SJCRH30 (cell line): Measurements from ENCODE around the gene C3orf52. TPM values are rescaled to one million over a fixed set of nuclear protein-coding genes. Genes with fewer than 3 reads are reported as not detected.
"Not testable (repeated sequence)": the region's sequence is repeated elsewhere in the genome, so short reads cannot be mapped to it uniquely, and the experiment has no call there.

Experiments
- DNase-seq, 2 experiments: peaks; one replicate each; pipeline ENCODE4 v3.0.0-alpha.2; 2015 to 2020
- H3K27ac ChIP-seq: fragments of 250-450 bp; sonication (Bioruptor Pico); 2 replicates; pipeline ENCODE4 v1.5.1; 2020; ENCODE audit warnings: mild to moderate bottlenecking, moderate library complexity
- H3K27me3 ChIP-seq: fragments of 250-450 bp; sonication (Bioruptor Pico); 2 replicates; pipeline ENCODE4 v1.5.1; 2020; ENCODE audit warnings: mild to moderate bottlenecking, moderate library complexity
- H3K36me3 ChIP-seq: fragments of 250-450 bp; sonication (Bioruptor Pico); 2 replicates; pipeline ENCODE4 v1.5.1; 2020; ENCODE audit warnings: mild to moderate bottlenecking, moderate library complexity
- H3K4me1 ChIP-seq: fragments of 250-450 bp; sonication (Bioruptor Pico); 2 replicates; pipeline ENCODE4 v1.5.1; 2020; ENCODE audit warnings: mild to moderate bottlenecking, moderate library complexity
- H3K4me3 ChIP-seq: fragments of 250-450 bp; sonication (Bioruptor Pico); 2 replicates; pipeline ENCODE4 v1.5.1; 2020; ENCODE audit warnings: mild to moderate bottlenecking, moderate library complexity
- H3K9me3 ChIP-seq: fragments of 250-450 bp; sonication (Bioruptor Pico); replicated peaks from 2 replicates; pipeline ENCODE4 v1.5.1; 2020; ENCODE audit warnings: mild to moderate bottlenecking, moderate library complexity
- total RNA-seq: library from RNA; depleted of rRNA; stranded (reverse); fragments of >200 nt; shearing (Covaris generic); gene quantifications from 2 replicates; pipeline ENCODE4 v1.2.3, GENCODE V29; 2014; rRNA removed

C3orf52 gene
- total RNA-seq: 13.7 and 15.5 TPM in 2 replicates

GRCh38 chr3:112086076-112086854 lies at the start of gene C3orf52:
Gene C3orf52 (plus strand): TSS chr3:112086389. CDS start chr3:112086408, 19 bp downstream.
- Histone ChIP-seq H3K9me3 (no peaks in the 10 kb centered on the region), H3K36me3 (no peaks in the 10 kb centered on the region), H3K4me1 (peaks cover 29% of the 10 kb centered on the region), H3K4me3 (peak within 1 kb of the TSS; percentile 59), H3K27ac (peak within 1 kb of the TSS; percentile 54), H3K27me3 (no peaks in the 10 kb centered on the region)
- DNase-seq: peak; percentile 69 to 71

- not testable (repeated sequence) for H3K4me3 ChIP-seq, H3K27me3 ChIP-seq, H3K36me3 ChIP-seq, H3K9me3 ChIP-seq, H3K27ac ChIP-seq, DNase-seq
- H3K4me1 ChIP-seq: peaks cover 14% of the 10 kb centered on the region
Observed at GRCh38 chr3:112037194-112037593, 49.0 kb upstream of the C3orf52 start.

GRCh38 chr3:112038863-112039262 lies 47.3 kb upstream of the C3orf52 start:
- H3K27me3 ChIP-seq: no peaks in the 10 kb centered on the region
- peak; percentile 47 to 78 for DNase-seq
- H3K27ac ChIP-seq: no peak overlapping the region
- no peaks in the 10 kb centered on the region for H3K9me3 ChIP-seq
- peaks cover 14% of the 10 kb centered on the region for H3K4me1 ChIP-seq
- no peaks in the 10 kb centered on the region for H3K36me3 ChIP-seq
- no peak overlapping the region for H3K4me3 ChIP-seq

GRCh38 chr3:112041321-112041720 lies 44.9 kb upstream of the C3orf52 start:
- peaks cover 12% of the 10 kb centered on the region for H3K4me1 ChIP-seq
- H3K36me3 ChIP-seq: no peaks in the 10 kb centered on the region
- no peak for DNase-seq
- H3K9me3 ChIP-seq: no peaks in the 10 kb centered on the region
- no peaks in the 10 kb centered on the region for H3K27me3 ChIP-seq
- H3K4me3 ChIP-seq: no peak overlapping the region
- H3K27ac ChIP-seq: no peak overlapping the region

- Histone ChIP-seq H3K27ac (no peak overlapping the region), H3K9me3 (no peaks in the 10 kb centered on the region), H3K4me3 (no peak overlapping the region), H3K27me3 (no peaks in the 10 kb centered on the region), H3K4me1 (peaks cover 12% of the 10 kb centered on the region), H3K36me3 (no peaks in the 10 kb centered on the region)
- peak in 1 of 2 experiments; percentile 16 for DNase-seq
Observed at GRCh38 chr3:112042842-112043280, 43.3 kb upstream of the C3orf52 start.

- DNase-seq: peak; percentile 68 to 93
- Histone ChIP-seq H3K27ac (no peak overlapping the region; the same call in 1 of the 2 replicates), H3K36me3 (no peaks in the 10 kb centered on the region), H3K9me3 (no peaks in the 10 kb centered on the region), H3K4me1 (peaks cover 8% of the 10 kb centered on the region), H3K27me3 (no peaks in the 10 kb centered on the region), H3K4me3 (no peak overlapping the region)
Observed at GRCh38 chr3:112043621-112044201, 42.5 kb upstream of the C3orf52 start.

GRCh38 chr3:112046599-112046998 lies 39.6 kb upstream of the C3orf52 start:
- Histone ChIP-seq H3K27ac (no peak overlapping the region), H3K36me3 (no peaks in the 10 kb centered on the region), H3K4me1 (no peaks in the 10 kb centered on the region), H3K4me3 (no peak overlapping the region), H3K27me3 (no peaks in the 10 kb centered on the region), H3K9me3 (no peaks in the 10 kb centered on the region)
- no peak for DNase-seq

- Histone ChIP-seq H3K9me3 (no peaks in the 10 kb centered on the region), H3K4me3 (no peak overlapping the region), H3K4me1 (no peaks in the 10 kb centered on the region), H3K27ac (no peak overlapping the region), H3K36me3 (no peaks in the 10 kb centered on the region), H3K27me3 (no peaks in the 10 kb centered on the region)
- DNase-seq: no peak
Observed at GRCh38 chr3:112047264-112047663, 38.9 kb upstream of the C3orf52 start.

GRCh38 chr3:112048911-112049310 lies 37.3 kb upstream of the C3orf52 start:
- no peak overlapping the region for H3K27ac ChIP-seq
- no peak overlapping the region for H3K4me3 ChIP-seq
- no peaks in the 10 kb centered on the region for H3K4me1 ChIP-seq
- no peaks in the 10 kb centered on the region for H3K27me3 ChIP-seq
- no peaks in the 10 kb centered on the region for H3K9me3 ChIP-seq
- H3K36me3 ChIP-seq: no peaks in the 10 kb centered on the region
- DNase-seq: no peak

- H3K4me1 ChIP-seq: no peaks in the 10 kb centered on the region
- H3K27ac ChIP-seq: no peak overlapping the region
Observed at GRCh38 chr3:112053229-112053628, 33.0 kb upstream of the C3orf52 start.

GRCh38 chr3:112056451-112056929 lies 29.7 kb upstream of the C3orf52 start:
- H3K9me3 ChIP-seq: no peaks in the 10 kb centered on the region
- H3K36me3 ChIP-seq: no peaks in the 10 kb centered on the region
- H3K27ac ChIP-seq: no peak overlapping the region
- DNase-seq: no peak
- no peak overlapping the region for H3K4me3 ChIP-seq
- no peaks in the 10 kb centered on the region for H3K27me3 ChIP-seq
- H3K4me1 ChIP-seq: peaks cover 7% of the 10 kb centered on the region; the same call in 1 of the 2 replicates

More at GRCh38 chr3:112053229-112053628, 33.0 kb upstream of the C3orf52 start:
- Histone ChIP-seq H3K4me3 (no peak overlapping the region), H3K9me3 (no peaks in the 10 kb centered on the region), H3K27me3 (no peaks in the 10 kb centered on the region), H3K36me3 (no peaks in the 10 kb centered on the region)
- no peak for DNase-seq

- Histone ChIP-seq H3K9me3 (no peaks in the 10 kb centered on the region), H3K4me1 (peaks cover 9% of the 10 kb centered on the region; the same call in 1 of the 2 replicates), H3K27ac (no peak overlapping the region), H3K36me3 (no peaks in the 10 kb centered on the region), H3K4me3 (no peak overlapping the region), H3K27me3 (no peaks in the 10 kb centered on the region)
- DNase-seq: no peak
Observed at GRCh38 chr3:112059497-112059896, 26.7 kb upstream of the C3orf52 start.

- no peaks in the 10 kb centered on the region for H3K36me3 ChIP-seq
- no peak overlapping the region for H3K27ac ChIP-seq
- DNase-seq: no peak
Observed at GRCh38 chr3:112061152-112061551, 25.0 kb upstream of the C3orf52 start.

GRCh38 chr3:112072387-112073060 lies 13.7 kb upstream of the C3orf52 start:
- not testable (repeated sequence) for H3K27me3 ChIP-seq, H3K4me3 ChIP-seq, DNase-seq, H3K27ac ChIP-seq, H3K36me3 ChIP-seq, H3K9me3 ChIP-seq
- H3K4me1 ChIP-seq: peaks cover 21% of the 10 kb centered on the region

More at GRCh38 chr3:112061152-112061551, 25.0 kb upstream of the C3orf52 start:
- Histone ChIP-seq H3K27me3 (no peaks in the 10 kb centered on the region), H3K9me3 (no peaks in the 10 kb centered on the region), H3K4me1 (peaks cover 9% of the 10 kb centered on the region; the same call in 1 of the 2 replicates), H3K4me3 (no peak overlapping the region)

- Histone ChIP-seq H3K27me3 (no peaks in the 10 kb centered on the region), H3K27ac (peak overlapping the region; percentile 79)
- no peak for DNase-seq
Observed at GRCh38 chr3:112074006-112074405, 12.2 kb upstream of the C3orf52 start.

More at GRCh38 chr3:112074006-112074405, 12.2 kb upstream of the C3orf52 start:
- H3K4me1 ChIP-seq: peaks cover 21% of the 10 kb centered on the region
- no peaks in the 10 kb centered on the region; the same call in 1 of the 2 replicates for H3K9me3 ChIP-seq
- no peaks in the 10 kb centered on the region for H3K36me3 ChIP-seq
- H3K4me3 ChIP-seq: no peak overlapping the region
